GM12878 (cell line): Measurements from ENCODE around the gene EML5. TPM values are rescaled to one million over a fixed set of nuclear protein-coding genes. Genes with fewer than 3 reads are reported as not detected.

ENCODE experiments used
- ATAC-seq: fragments of 200-7000 bp; cut with Tn5 transposase; 3 replicates; pipeline ENCODE4 v1.9.1; 2020; ENCODE audit warnings: mild to moderate bottlenecking, moderate library complexity
- BruUV-seq: library from RNA; stranded (reverse); fragments of 400-500 nt; replicated peaks from 2 replicates; lab custom pipeline; 2021; lab: Mats Ljungman, UMichigan
- CTCF ChIA-PET: fragments of 300-600 bp; sonication (Branson Sonifier 250); formaldehyde crosslinking; extraction: SDS; loops from one replicate; lab custom pipeline; 2021; ENCODE audit warnings: inconsistent platforms; lab: Yijun Ruan, JAX
- POLR2A ChIA-PET: fragments of 350-600 bp; formaldehyde crosslinking; extraction: SDS; loops from one replicate; lab custom pipeline; 2021; ENCODE audit warnings: inconsistent platforms; lab: Charles Lee
- RAD21 ChIA-PET: fragments of 300-600 bp; sonication (Branson Sonifier 250); formaldehyde crosslinking; loops from one replicate; lab custom pipeline; 2023; ENCODE audit warnings: antibody characterized with exemption; ENCODE audit not compliant: unreplicated experiment; lab: Charles Lee
- SMC1A ChIA-PET: fragments of 300-600 bp; sonication (Branson Sonifier 250); formaldehyde crosslinking; loops from one replicate; lab custom pipeline; 2023; ENCODE audit not compliant: unreplicated experiment, uncharacterized antibody; lab: Charles Lee
- DNase-seq: peaks from one replicate; pipeline ENCODE4 v3.0.0-alpha.2; 2011; ENCODE audit warnings: low read depth, low spot score
- FAIRE-seq: peaks from 3 replicates; lab custom pipeline; 2011; peaks lifted over from hg19 to GRCh38; lab: Jason Lieb, UNC
- H2AFZ ChIP-seq: 2 replicates; pipeline ENCODE4 v1.6.0; 2011; ENCODE audit warnings: low read depth, low read length, control low read depth; ENCODE audit not compliant: control insufficient read depth
- H3K27ac ChIP-seq: 2 replicates; pipeline ENCODE4 v1.5.1; 2011; ENCODE audit warnings: control low read depth; ENCODE audit not compliant: control insufficient read depth, insufficient read depth
- H3K27me3 ChIP-seq, 2 experiments: replicated peaks in 1 of 2; 2 replicates each; pipeline versions ENCODE4 v1.6.0 to v1.6.1; 2011; ENCODE audit warnings: low read length in 1 of 2; ENCODE audit not compliant: control insufficient read depth in 2 of 2, insufficient read depth in 2 of 2
- H3K36me3 ChIP-seq, 2 experiments: 2 replicates each; pipeline ENCODE4 v1.5.1; 2011; ENCODE audit warnings: low read length in 1 of 2; ENCODE audit not compliant: control insufficient read depth in 2 of 2, insufficient read depth in 2 of 2
- H3K4me1 ChIP-seq: 2 replicates; pipeline ENCODE4 v1.6.1; 2011; ENCODE audit warnings: mild to moderate bottlenecking, low read length, moderate library complexity, mixed read lengths; ENCODE audit not compliant: control insufficient read depth, insufficient read depth
- H3K4me2 ChIP-seq: 2 replicates; pipeline ENCODE4 v1.6.0; 2011; ENCODE audit warnings: control low read depth; ENCODE audit not compliant: control insufficient read depth, insufficient read depth
- H3K4me3 ChIP-seq: fragments of 200-600 bp; sonication (generic); 2 replicates; pipeline ENCODE4 v1.5.1; 2016
- H3K79me2 ChIP-seq: 2 replicates; pipeline ENCODE4 v1.6.0; 2011; ENCODE audit warnings: low read length; ENCODE audit not compliant: control insufficient read depth, insufficient read depth
- H3K9ac ChIP-seq: 2 replicates; pipeline ENCODE4 v1.8.0; 2011; ENCODE audit warnings: low read length, control low read depth, mixed read lengths; ENCODE audit not compliant: control insufficient read depth, insufficient read depth
- H3K9me3 ChIP-seq: replicated peaks from 3 replicates; pipeline ENCODE4 v1.5.1; 2011; ENCODE audit warnings: mild to moderate bottlenecking, low read length; ENCODE audit not compliant: control insufficient read depth, insufficient read depth
- H4K20me1 ChIP-seq: 2 replicates; pipeline ENCODE4 v1.6.0; 2011; ENCODE audit not compliant: control insufficient read depth, insufficient read depth
- BACH1 ChIP-seq: fragments of 450-650 bp; IDR thresholded peaks from 2 replicates; pipeline ENCODE4 v1.6.1; 2017; ENCODE audit warnings: mild to moderate bottlenecking, borderline replicate concordance
- CBX3 ChIP-seq: fragments of 200-600 bp; sonication (generic); IDR thresholded peaks from 2 replicates; pipeline ENCODE4 v1.6.1; 2016; ENCODE audit warnings: low read depth, borderline replicate concordance
- CEBPB ChIP-seq, 2 experiments: fragments of 150-350 bp in 1 of 2; IDR thresholded peaks; 2 replicates each; pipeline ENCODE4 v1.6.1; 2012 to 2014; ENCODE audit warnings: low read depth in 2 of 2, low read length in 2 of 2, borderline replicate concordance in 1 of 2, inconsistent platforms in 1 of 2
- HDAC6 ChIP-seq: fragments of 200-600 bp; sonication (generic); IDR thresholded peaks from one replicate; pipeline ENCODE4 v1.8.0; 2017; ENCODE audit warnings: antibody characterized with exemption; ENCODE audit not compliant: unreplicated experiment
- KLF5 ChIP-seq: fragments of 450-650 bp; IDR thresholded peaks from 2 replicates; pipeline ENCODE4 v1.6.1; 2014; ENCODE audit warnings: mild to moderate bottlenecking; ENCODE audit not compliant: partially characterized antibody
- LARP7 ChIP-seq: fragments of 450-650 bp; IDR thresholded peaks from 2 replicates; pipeline ENCODE4 v1.6.1; 2017; ENCODE audit warnings: mild to moderate bottlenecking
- MEF2A ChIP-seq: IDR thresholded peaks from 2 replicates; pipeline ENCODE4 v1.6.1; 2011; ENCODE audit warnings: low read depth, mild to moderate bottlenecking, low read length, moderate library complexity; ENCODE audit not compliant: insufficient read depth
- MYC ChIP-seq: IDR thresholded peaks from 2 replicates; pipeline ENCODE4 v1.6.1; 2011; ENCODE audit warnings: mild to moderate bottlenecking, low read length, moderate library complexity, inconsistent platforms; ENCODE audit not compliant: insufficient read depth, insufficient replicate concordance, insufficient read length, severe bottlenecking
- RAD21 ChIP-seq: IDR thresholded peaks from 2 replicates; pipeline ENCODE4 v1.6.1; 2011; ENCODE audit warnings: mild to moderate bottlenecking, low read depth, low read length, moderate library complexity; ENCODE audit not compliant: insufficient read depth
- STAT1 ChIP-seq: fragments of 450-650 bp; conservative IDR thresholded peaks from 2 replicates; pipeline ENCODE4 v1.6.1; 2014; ENCODE audit warnings: antibody characterized with exemption, mild to moderate bottlenecking
- TCF12 ChIP-seq: IDR thresholded peaks from 2 replicates; pipeline ENCODE4 v1.6.1; 2011; ENCODE audit warnings: low read depth, mild to moderate bottlenecking, low read length
- TCF3 ChIP-seq: IDR thresholded peaks from 2 replicates; pipeline ENCODE4 v1.6.1; 2012; ENCODE audit warnings: low read depth, mild to moderate bottlenecking, low read length, borderline replicate concordance; ENCODE audit not compliant: insufficient read depth
- ZBTB11 ChIP-seq: fragments of 450-650 bp; formaldehyde crosslinking; IDR thresholded peaks from 2 replicates; pipeline ENCODE4 v1.5.0; 2022; ENCODE audit warnings: mild to moderate bottlenecking, missing genetic modification characterization
- ZNF217 ChIP-seq: fragments of 450-650 bp; IDR thresholded peaks from 2 replicates; pipeline ENCODE4 v1.6.1; 2017; ENCODE audit warnings: antibody characterized with exemption, mild to moderate bottlenecking
- ZNF592 ChIP-seq: fragments of 450-650 bp; IDR thresholded peaks from 2 replicates; pipeline ENCODE4 v1.6.1; 2017; ENCODE audit warnings: mild to moderate bottlenecking, moderate library complexity
- WGBS: methylation state at CpG from one replicate; pipeline ENCODE4 v1.1.6; 2016; ENCODE audit warnings: low lambda C conversion rate; ENCODE audit not compliant: insufficient replicate concordance, insufficient coverage; ENCODE audit errors: missing lambda C conversion rate; 5-methylcytosine and 5-hydroxymethylcytosine counted together
- in situ Hi-C: fragments of 300-500 bp; cut with MboI; formaldehyde crosslinking; loops from 9 replicates; pipeline ENCODE4 v1.14.3; 2018; ENCODE audit warnings: mixed read lengths
- intact Hi-C: fragments of 100-400 bp; cut with micrococcal nuclease; formaldehyde crosslinking; loops from one replicate; pipeline ENCODE4 v1.14.2; 2022; ENCODE audit not compliant: unreplicated experiment
- polyA plus RNA-seq, 11 experiments: library from polyadenylated mRNA; depleted of rRNA in 4 of 11; unstranded in 6 of 11; stranded (reverse) in 5 of 11; fragments of >200 nt; fragmentation: Nextera tagmentation in 4 of 11; fragmentation: Illumina TruSeq in 1 of 11; extraction: Ambion mirVana in 4 of 11; extraction: Trizol in 1 of 11; gene quantifications; 1 replicate in 1 of 11; 2 replicates in 10 of 11; pipeline versions ENCODE4 v1.2.1 to v1.2.3, GENCODE V29; 2011 to 2016; ENCODE audit warnings: inconsistent platforms in 2 of 11, missing spikeins in 2 of 11, low read depth in 1 of 11
- total RNA-seq, 4 experiments: library from RNA; depleted of rRNA in 3 of 4; stranded (reverse); fragments of >200 nt in 3 of 4; fragmentation: Illumina TruSeq in 1 of 4; extraction: Trizol in 1 of 4; gene quantifications; 2 replicates each; pipeline versions ENCODE4 v1.2.1 to v1.2.3, GENCODE V29; 2013 to 2021
- TF ChIP-seq, protein P1 (sequence below): fragments of 150-350 bp; IDR thresholded peaks from 2 replicates; pipeline ENCODE4 v1.6.1; 2014; ENCODE audit warnings: mild to moderate bottlenecking, low read depth, low read length

EML5 gene
- total and polyA plus RNA-seq, 10 of the 15 experiments (the other 5 are each of a cell fraction or from before 2014, with no cell fraction given) = 0.08 to 0.35 (median 0.22) TPM; not detected in 1

DNA sequence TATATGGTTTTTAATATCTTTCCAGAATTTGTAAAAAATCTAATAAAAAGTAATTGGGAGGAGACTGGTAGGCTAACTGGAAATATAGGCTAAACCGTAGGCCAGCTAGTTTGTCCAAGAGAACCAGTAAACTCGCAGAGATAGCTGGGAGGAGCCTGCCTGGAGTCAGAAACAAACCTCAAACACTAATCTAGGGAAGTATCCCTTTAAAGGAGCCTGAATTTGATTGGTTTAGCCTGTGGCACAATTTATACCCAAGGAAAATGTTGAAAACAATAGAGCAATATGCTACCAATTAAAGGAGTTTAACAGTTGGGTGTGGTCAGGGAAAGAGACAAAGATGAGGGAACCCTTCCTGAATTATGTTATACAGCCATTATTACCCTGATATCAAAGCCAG is 109.6 kb downstream of the EML5 start:
- no peak for ATAC-seq
- no peak for FAIRE-seq
- in situ Hi-C loops = no loop called here
- Histone ChIP-seq H3K27me3 (no peaks in the 10 kb centered on the region), H3K9ac (no peak overlapping the region), H3K36me3 (no peaks in the 10 kb centered on the region), H3K4me2 (no peak overlapping the region), H4K20me1 (no peaks in the 10 kb centered on the region), H3K4me3 (no peak overlapping the region), H3K4me1 (no peaks in the 10 kb centered on the region), H3K27ac (no peak overlapping the region), H3K79me2 (no peaks in the 10 kb centered on the region), H2AFZ (no peak overlapping the region), H3K9me3 (no peaks in the 10 kb centered on the region)
- BruUV-seq = no TSS peak
- POLR2A ChIA-PET = interaction anchor here (2.9 kb wide), 1 partner anchor 14 kb away, joined by 20 read pairs; no protein-coding TSS in a partner anchor
- intact Hi-C loops = no loop called here
- 42% methylated on average over 2 of the region's 2 CpGs for WGBS
- CTCF ChIA-PET = interaction anchor here (7.5 kb wide), 1 partner anchor 14 kb away, joined by 88 read pairs; no protein-coding TSS in a partner anchor
- DNase-seq = no peak
- RAD21 ChIA-PET = interaction anchor here (3.9 kb wide), 1 partner anchor 14 kb away, joined by 63 read pairs; no protein-coding TSS in a partner anchor
- SMC1A ChIA-PET = interaction anchor here (1.4 to 7.5 kb wide), 2 partner anchors 11 to 14 kb away, joined by 4 to 85 read pairs; no protein-coding TSS in a partner anchor
- no peak for TF ChIP-seq ZNF592
- no peak for TF ChIP-seq ZNF217
- no peak for TF ChIP-seq RAD21
- TF ChIP-seq BACH1 = no peak
- no peak for TF ChIP-seq TCF12
- TF ChIP-seq, protein P1, sequence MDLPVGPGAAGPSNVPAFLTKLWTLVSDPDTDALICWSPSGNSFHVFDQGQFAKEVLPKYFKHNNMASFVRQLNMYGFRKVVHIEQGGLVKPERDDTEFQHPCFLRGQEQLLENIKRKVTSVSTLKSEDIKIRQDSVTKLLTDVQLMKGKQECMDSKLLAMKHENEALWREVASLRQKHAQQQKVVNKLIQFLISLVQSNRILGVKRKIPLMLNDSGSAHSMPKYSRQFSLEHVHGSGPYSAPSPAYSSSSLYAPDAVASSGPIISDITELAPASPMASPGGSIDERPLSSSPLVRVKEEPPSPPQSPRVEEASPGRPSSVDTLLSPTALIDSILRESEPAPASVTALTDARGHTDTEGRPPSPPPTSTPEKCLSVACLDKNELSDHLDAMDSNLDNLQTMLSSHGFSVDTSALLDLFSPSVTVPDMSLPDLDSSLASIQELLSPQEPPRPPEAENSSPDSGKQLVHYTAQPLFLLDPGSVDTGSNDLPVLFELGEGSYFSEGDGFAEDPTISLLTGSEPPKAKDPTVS = no peak
- TF ChIP-seq ZBTB11 = no peak
- no peak for TF ChIP-seq KLF5
- no peak for TF ChIP-seq MYC
- no peak for TF ChIP-seq STAT1
- no peak for TF ChIP-seq CEBPB (IDR thresholded peaks at IDR 0.05; ENCODE audit: borderline replicate concordance in 1 of 2, low read depth in 2 of 2, low read length in 2 of 2)
- no peak for TF ChIP-seq TCF3
- TF ChIP-seq HDAC6 = no peak
- no peak for TF ChIP-seq CBX3
- TF ChIP-seq LARP7 = no peak
- no peak for TF ChIP-seq MEF2A
